Fibroblast of lung (primary cell): ENCODE data around the gene OPN4.

Experiments used
- CTCF ChIP-seq, 2 donors: IDR thresholded peaks in 1 of 2; conservative IDR thresholded peaks in 1 of 2; 1 replicate in 1 of 2; 2 replicates in 1 of 2; pipeline ENCODE4 v1.5.1; 2011 to 2012; ENCODE audit warnings: low read length in 2 of 2, control low read depth in 1 of 2, inconsistent platforms in 1 of 2, low read depth in 1 of 2, mild to moderate bottlenecking in 1 of 2
- EZH2 ChIP-seq: IDR thresholded peaks from 2 replicates; pipeline ENCODE4 v1.5.1; 2012; ENCODE audit warnings: low read length, control low read depth, mild to moderate bottlenecking; ENCODE audit errors: missing control alignments

- TF ChIP-seq CTCF (conservative IDR thresholded peaks at IDR 0.05 in 1 of 2, IDR thresholded peaks at IDR 0.05 in 1 of 2; ENCODE audit: low read depth in 1 of 2, low read length in 2 of 2) (no peak), EZH2 (no peak)
These were observed 12.3 kb upstream of the OPN4 start for GRCh38 chr10:86642021-86642420.
